ENCODE data around the gene SLC13A3. TPM values are rescaled to one million over a fixed set of nuclear protein-coding genes. Genes with fewer than 3 reads are reported as not detected.

The SLC13A3 gene
- total RNA-seq, 1 experiment from 2014 or later: 17.5 TPM

- Mint-ChIP-seq H3K36me3 (ENCODE audit: insufficient read depth in 1 of 3, low read depth in 3 of 3) (peaks cover 15 to 53% (median 44%) of the 10 kb centered on the region in 3 experiments), H3K9me3 (peaks cover 11 to 22% of the 10 kb centered on the region in 2 experiments), H3K4me1 (peaks cover 19 to 36% of the 10 kb centered on the region in 2 experiments), H3K27ac (no peak overlapping the region), H3K27me3 (ENCODE audit: low read depth) (peaks cover 1% of the 10 kb centered on the region; the same call in 1 of the 2 replicates), H3K4me3 (no peak overlapping the region)
- no peak overlapping the region for H3K23ac ChIP-seq (ENCODE audit: insufficient read length, low read depth, low read length)
- no peak overlapping the region for H4K91ac ChIP-seq (ENCODE audit: insufficient read length, low read depth, low read length)
- no peak overlapping the region for H2AK5ac ChIP-seq (ENCODE audit: insufficient read length, low read length)
- no CpG with 5 or more reads among the region's 5 CpGs for WGBS (ENCODE audit: extremely low coverage, insufficient read length, low lambda C conversion rate)
- no peak overlapping the region for H2AFZ ChIP-seq (ENCODE audit: low read length)
- no peak overlapping the region for H2BK12ac ChIP-seq (ENCODE audit: insufficient read length, low read depth, low read length)
- TF ChIP-seq, protein P1, sequence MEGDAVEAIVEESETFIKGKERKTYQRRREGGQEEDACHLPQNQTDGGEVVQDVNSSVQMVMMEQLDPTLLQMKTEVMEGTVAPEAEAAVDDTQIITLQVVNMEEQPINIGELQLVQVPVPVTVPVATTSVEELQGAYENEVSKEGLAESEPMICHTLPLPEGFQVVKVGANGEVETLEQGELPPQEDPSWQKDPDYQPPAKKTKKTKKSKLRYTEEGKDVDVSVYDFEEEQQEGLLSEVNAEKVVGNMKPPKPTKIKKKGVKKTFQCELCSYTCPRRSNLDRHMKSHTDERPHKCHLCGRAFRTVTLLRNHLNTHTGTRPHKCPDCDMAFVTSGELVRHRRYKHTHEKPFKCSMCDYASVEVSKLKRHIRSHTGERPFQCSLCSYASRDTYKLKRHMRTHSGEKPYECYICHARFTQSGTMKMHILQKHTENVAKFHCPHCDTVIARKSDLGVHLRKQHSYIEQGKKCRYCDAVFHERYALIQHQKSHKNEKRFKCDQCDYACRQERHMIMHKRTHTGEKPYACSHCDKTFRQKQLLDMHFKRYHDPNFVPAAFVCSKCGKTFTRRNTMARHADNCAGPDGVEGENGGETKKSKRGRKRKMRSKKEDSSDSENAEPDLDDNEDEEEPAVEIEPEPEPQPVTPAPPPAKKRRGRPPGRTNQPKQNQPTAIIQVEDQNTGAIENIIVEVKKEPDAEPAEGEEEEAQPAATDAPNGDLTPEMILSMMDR (conservative IDR thresholded peaks at IDR 0.05): no peak
- H3K79me1 ChIP-seq (ENCODE audit: insufficient read depth, low read depth, low read length, poor library complexity, severe bottlenecking): peaks cover 3% of the 10 kb centered on the region
- H4K8ac ChIP-seq (replicated peaks; ENCODE audit: insufficient read length, low read depth, low read length): no peak overlapping the region
- no peak overlapping the region for H4K5ac ChIP-seq (ENCODE audit: insufficient read length, low read depth, low read length)
- no peaks in the 10 kb centered on the region for H4K20me1 ChIP-seq (ENCODE audit: control insufficient read depth, insufficient read depth, insufficient read length)
- no peaks in the 10 kb centered on the region for H3K27me3 ChIP-seq (ENCODE audit: insufficient read depth, low read length)
- no peaks in the 10 kb centered on the region for H3K23me2 ChIP-seq (ENCODE audit: insufficient read length, low read depth, low read length, poor library complexity, severe bottlenecking)
- H2BK5ac ChIP-seq (ENCODE audit: insufficient read length, low read length): no peak overlapping the region
- H3T11ph ChIP-seq (ENCODE audit: low read length): no peak overlapping the region
- H3K4me1 ChIP-seq (ENCODE audit: insufficient read depth, low read length): no peaks in the 10 kb centered on the region; the same call in 1 of the 2 replicates
- H2BK120ac ChIP-seq (ENCODE audit: low read depth, low read length, poor library complexity, severe bottlenecking): no peak overlapping the region
- H3K79me2 ChIP-seq (ENCODE audit: insufficient read depth, low read length): 0 out of 2 replicates have a peak, but pooled peaks cover 2% of the 10 kb centered on the region
- no peak overlapping the region for H3K14ac ChIP-seq (ENCODE audit: insufficient read depth, low read length)
- no peak overlapping the region for H2BK20ac ChIP-seq (ENCODE audit: low read depth, low read length, poor library complexity, severe bottlenecking)
- H3K56ac ChIP-seq (ENCODE audit: insufficient read length, low read depth, low read length): no peak overlapping the region
- no peak overlapping the region for H3K27ac ChIP-seq (ENCODE audit: insufficient read length, low read depth, low read length)
- H3K4me2 ChIP-seq (ENCODE audit: insufficient read depth, insufficient read length, low read length): no peak overlapping the region
- DNase-seq: no peak
- H3K4ac ChIP-seq (ENCODE audit: low read depth, low read length): no peak overlapping the region
- peaks cover 5% of the 10 kb centered on the region for H3K9me3 ChIP-seq (ENCODE audit: control insufficient read depth, low read depth, low read length)
- no peak overlapping the region for H3K18ac ChIP-seq (ENCODE audit: insufficient read length, low read depth, low read length)
- H2BK15ac ChIP-seq (ENCODE audit: low read depth, low read length): no peak overlapping the region
- H3K9ac ChIP-seq (ENCODE audit: extremely low read depth, insufficient read length, low read length): no peak overlapping the region
Measured at GRCh38 chr20:46672543-46673148, 21.4 kb upstream of the SLC13A3 start.

Data from H9 (cell line).